H1 (cell line): Measurements from ENCODE around the gene CEP104. TPM values are rescaled to one million over a fixed set of nuclear protein-coding genes. Genes with fewer than 3 reads are reported as not detected.

Source experiments
- ASH2L ChIP-seq: fragments of 200-600, 300-600 bp; sonication (generic); IDR thresholded peaks from one replicate; pipeline ENCODE4 v1.7.1; 2017; ENCODE audit warnings: low read length
- KDM1A ChIP-seq: fragments of 200-600, 300-600 bp; sonication (generic); IDR thresholded peaks from 2 replicates; pipeline ENCODE4 v1.7.1; 2016; ENCODE audit warnings: mild to moderate bottlenecking, low read length, borderline replicate concordance
- KDM4A ChIP-seq: IDR thresholded peaks from one replicate; pipeline ENCODE4 v1.7.1; 2012; ENCODE audit warnings: low read depth, mild to moderate bottlenecking, moderate library complexity, low read length, inconsistent platforms; ENCODE audit not compliant: severe bottlenecking
- NRF1 ChIP-seq: IDR thresholded peaks from 2 replicates; pipeline ENCODE4 v1.6.1; 2011; ENCODE audit warnings: mild to moderate bottlenecking, low read depth, low read length, improper control_type of control experiment
- RAD21 ChIP-seq, 2 experiments: IDR thresholded peaks in 1 of 2; conservative IDR thresholded peaks in 1 of 2; 2 replicates each; pipeline ENCODE4 v1.6.1; 2011; ENCODE audit warnings: low read depth in 2 of 2, low read length in 2 of 2, improper control_type of control experiment in 1 of 2, inconsistent platforms in 1 of 2, mild to moderate bottlenecking in 1 of 2, moderate library complexity in 1 of 2
- RFX5 ChIP-seq: IDR thresholded peaks from 2 replicates; pipeline ENCODE4 v1.6.1; 2011; ENCODE audit warnings: low read depth, low read length, improper control_type of control experiment, borderline replicate concordance
- TCF12 ChIP-seq: IDR thresholded peaks from 2 replicates; pipeline ENCODE4 v1.6.1; 2011; ENCODE audit warnings: low read depth, mild to moderate bottlenecking, low read length
- polyA plus RNA-seq, 7 experiments: library from polyadenylated mRNA; depleted of rRNA in 3 of 7; stranded (reverse) in 5 of 7; unstranded in 2 of 7; fragments of >200 nt in 5 of 7; fragments of 200-250 nt in 2 of 7; gene quantifications; 1 replicate in 5 of 7; 2 replicates in 1 of 7; 4 replicates in 1 of 7; pipeline versions ENCODE4 v1.2.1 to v1.2.3, GENCODE V29; 2011 to 2013; ENCODE audit warnings: missing spikeins in 2 of 7, mixed read lengths in 2 of 7
- total RNA-seq: library from RNA; stranded (reverse); fragmentation: NEBNext Ultra II Directional; extraction: Animal tissue kit (Norgen Biotek cat#: 25700); gene quantifications from 2 replicates; pipeline ENCODE4 v1.2.1, GENCODE V29; 2021

CEP104 gene
- total and polyA plus RNA-seq, 2 of the 8 experiments (the other 6 are each of a cell fraction or from before 2014, with no cell fraction given) = 8.0 to 43.9 TPM

DNA sequence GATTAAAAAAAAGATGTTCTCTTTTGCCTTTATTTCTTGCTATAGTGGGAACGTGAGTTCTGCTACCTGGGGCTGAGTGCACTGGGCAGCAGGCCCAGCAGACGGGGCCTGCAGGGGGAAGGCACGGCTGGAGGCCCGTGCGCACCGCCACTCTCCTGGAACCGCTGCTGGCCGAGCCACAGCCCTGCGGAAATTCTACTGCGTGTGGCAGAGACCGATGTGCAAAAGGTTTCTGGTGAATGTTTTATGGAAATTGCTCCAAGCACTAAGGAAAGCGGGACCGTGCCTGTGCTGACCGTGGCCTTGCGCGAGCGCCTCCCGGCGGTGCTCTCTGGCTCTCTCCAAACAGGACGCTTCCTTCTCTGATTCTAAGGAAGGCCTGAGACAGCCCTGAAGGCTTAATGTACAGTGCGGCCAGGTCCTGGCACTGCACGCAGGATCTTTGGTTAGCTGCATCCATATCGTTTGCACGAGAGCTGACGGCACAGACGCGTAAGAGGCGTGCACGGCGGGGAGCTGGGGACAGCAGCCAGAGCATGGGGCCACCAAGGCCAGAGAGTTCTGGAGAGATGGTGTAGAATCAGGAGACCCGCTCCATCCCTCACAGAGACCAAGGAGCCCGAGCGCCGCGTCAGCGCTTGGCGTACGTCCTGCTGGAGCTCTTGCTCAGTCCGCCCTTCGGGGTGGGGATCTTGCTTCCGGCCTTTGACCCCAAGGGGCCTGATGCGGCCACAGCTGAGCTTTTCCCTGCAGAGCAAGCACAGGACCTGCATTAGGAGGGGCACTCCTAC is 42.0 kb downstream of the CEP104 start (continued):
- no peak for TF ChIP-seq RAD21 (IDR thresholded peaks at IDR 0.05 in 1 of 2, conservative IDR thresholded peaks at IDR 0.05 in 1 of 2; ENCODE audit: low read depth in 2 of 2, low read length in 2 of 2)
- no peak for TF ChIP-seq NRF1
- TF ChIP-seq ASH2L = no peak
- TF ChIP-seq KDM4A = no peak
- no peak for TF ChIP-seq TCF12
- TF ChIP-seq RFX5 = no peak
- no peak for TF ChIP-seq KDM1A
